T1000 (cell line): Measurements from ENCODE around the gene HMCN1.

Experiments
- DNase-seq: peaks from one replicate; lab custom pipeline; 2025; ENCODE audit warnings: mixed read lengths; lab: John Stamatoyannopoulos, UW

The HMCN1 gene

GRCh38 chr1:185912504-185912903 lies 178.3 kb downstream of the HMCN1 start:
- DNase-seq, result no peak

GRCh38 chr1:185914089-185914488 lies 179.9 kb downstream of the HMCN1 start:
- no peak for DNase-seq

- no peak for DNase-seq
Observed at GRCh38 chr1:185916861-185917260, 182.7 kb downstream of the HMCN1 start.

- no peak for DNase-seq
Observed at GRCh38 chr1:185917646-185918045, 183.5 kb downstream of the HMCN1 start.

- no peak for DNase-seq
Observed at GRCh38 chr1:185920602-185921001, 186.4 kb downstream of the HMCN1 start.

- no peak for DNase-seq
Observed at GRCh38 chr1:185921636-185922035, 187.4 kb downstream of the HMCN1 start.

- DNase-seq, result no peak
Observed at GRCh38 chr1:185926588-185926987, 192.4 kb downstream of the HMCN1 start.

GRCh38 chr1:185929776-185930175 lies 195.6 kb downstream of the HMCN1 start:
- DNase-seq, result no peak

- no peak for DNase-seq
Observed at GRCh38 chr1:185931438-185931837, 197.2 kb downstream of the HMCN1 start.

GRCh38 chr1:185933580-185933979 lies 199.4 kb downstream of the HMCN1 start:
- DNase-seq, result no peak

- DNase-seq, result no peak
Observed at GRCh38 chr1:185934476-185935189, 200.4 kb downstream of the HMCN1 start.

- no peak for DNase-seq
Observed at GRCh38 chr1:185935360-185935759, 201.2 kb downstream of the HMCN1 start.

GRCh38 chr1:185936641-185937040 lies 202.4 kb downstream of the HMCN1 start:
- no peak for DNase-seq

- no peak for DNase-seq
Observed at GRCh38 chr1:185938396-185938795, 204.2 kb downstream of the HMCN1 start.

GRCh38 chr1:185939142-185939541 lies 205.0 kb downstream of the HMCN1 start:
- no peak for DNase-seq

GRCh38 chr1:185942961-185943360 lies 208.8 kb downstream of the HMCN1 start:
- no peak for DNase-seq

- DNase-seq, result no peak
Observed at GRCh38 chr1:185956881-185957280, 222.7 kb downstream of the HMCN1 start.

- DNase-seq, result no peak
Observed at GRCh38 chr1:185957441-185958363, 223.5 kb downstream of the HMCN1 start.

- DNase-seq, result no peak
Observed at GRCh38 chr1:185960422-185961321, 226.5 kb downstream of the HMCN1 start.

- no peak for DNase-seq
Observed at GRCh38 chr1:185961664-185962063, 227.5 kb downstream of the HMCN1 start.

GRCh38 chr1:185964946-185965345 lies 230.8 kb downstream of the HMCN1 start:
- DNase-seq, result no peak

GRCh38 chr1:185965870-185966269 lies 231.7 kb downstream of the HMCN1 start:
- DNase-seq, result no peak
